ENCODE measurements around the gene MRPL12. TPM values are rescaled to one million over a fixed set of nuclear protein-coding genes. Genes with fewer than 3 reads are reported as not detected.

MRPL12 gene
- total and polyA plus RNA-seq, 9 of the 15 experiments (the other 6 are each of a cell fraction or from before 2014, with no cell fraction given): 0.94 to 338 (median 100) TPM

GRCh38 chr17:81712468-81713003 lies 9.4 kb downstream of the MRPL12 start (continued):
- no peak for TF ChIP-seq NFRKB (IDR thresholded peaks at IDR 0.05; ENCODE audit: low read depth)
- no peak for TF ChIP-seq HBP1 (CRISPR knock-in tag; IDR thresholded peaks at IDR 0.05)
- TF ChIP-seq ZNF175 (CRISPR knock-in tag; IDR thresholded peaks at IDR 0.05; ENCODE audit: low read depth): no peak
- TF ChIP-seq ZBTB7A (IDR thresholded peaks at IDR 0.05; ENCODE audit: borderline replicate concordance, control insufficient read depth, low read depth, low read length): no peak
- TF ChIP-seq E2F5 (CRISPR knock-in tag; IDR thresholded peaks at IDR 0.05): 0 out of 2 replicates have a peak, but pooled peaks have one; percentile 44
- no peak for TF ChIP-seq ZHX1 (conservative IDR thresholded peaks at IDR 0.05; ENCODE audit: low read length)
- TF ChIP-seq DLX4 (CRISPR knock-in tag; IDR thresholded peaks at IDR 0.05): no peak
- no peak for TF ChIP-seq LCOR (CRISPR knock-in tag; IDR thresholded peaks at IDR 0.05)
- no peak for TF ChIP-seq PHB2 (IDR thresholded peaks at IDR 0.05; ENCODE audit: low read depth)
- TF ChIP-seq ZNF324 (CRISPR knock-in tag; IDR thresholded peaks at IDR 0.05): no peak
